ENCODE measurements around the gene NENF. TPM values are rescaled to one million over a fixed set of nuclear protein-coding genes. Genes with fewer than 3 reads are reported as not detected.

Gene NENF
- total RNA-seq, result 10 to 100 TPM; 24.4 to 26.3 TPM

DNA sequence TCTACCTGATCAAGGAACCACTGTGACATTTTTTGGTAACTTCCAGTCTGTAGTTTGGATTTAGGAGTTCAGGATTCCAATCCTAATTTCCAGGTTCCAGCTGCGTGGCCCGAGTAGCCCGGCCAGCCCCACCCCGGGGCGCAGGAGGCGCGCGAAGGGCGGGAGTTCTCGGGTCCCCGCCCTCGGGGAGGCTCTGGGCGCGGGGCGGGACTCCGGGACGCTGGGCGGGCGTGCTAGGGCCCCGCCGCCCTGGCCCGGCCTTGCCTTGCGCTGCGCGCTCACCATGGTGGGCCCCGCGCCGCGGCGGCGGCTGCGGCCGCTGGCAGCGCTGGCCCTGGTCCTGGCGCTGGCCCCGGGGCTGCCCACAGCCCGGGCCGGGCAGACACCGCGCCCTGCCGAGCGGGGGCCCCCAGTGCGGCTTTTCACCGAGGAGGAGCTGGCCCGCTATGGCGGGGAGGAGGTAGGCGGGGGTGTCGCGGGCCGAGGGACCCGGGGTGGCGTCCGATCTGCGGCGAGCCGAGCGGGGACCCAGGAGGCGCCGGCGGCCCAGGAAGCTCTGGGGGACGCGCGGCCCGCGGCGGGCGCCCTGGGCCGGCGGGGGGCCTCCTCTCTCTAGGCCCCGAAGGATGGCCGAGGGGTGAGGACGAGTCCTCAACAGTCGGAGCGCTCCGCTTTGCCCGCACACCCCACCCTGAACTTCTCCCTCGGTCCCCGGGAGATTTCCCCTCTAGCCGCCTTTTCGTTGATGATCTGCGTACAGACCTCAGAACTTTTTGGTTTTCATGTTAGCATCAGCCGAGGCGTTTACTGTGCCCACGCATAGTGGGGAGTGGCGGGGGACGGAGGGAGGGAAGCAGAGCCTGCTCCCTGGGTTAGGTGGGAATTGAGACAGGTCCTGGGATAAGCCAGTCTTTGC, at the start of gene NENF:
Gene NENF, plus strand, starts transcription at position 260 of the 916 bp plus-strand sequence. Its CDS starts 24 bp downstream, at position 284.

DNA sequence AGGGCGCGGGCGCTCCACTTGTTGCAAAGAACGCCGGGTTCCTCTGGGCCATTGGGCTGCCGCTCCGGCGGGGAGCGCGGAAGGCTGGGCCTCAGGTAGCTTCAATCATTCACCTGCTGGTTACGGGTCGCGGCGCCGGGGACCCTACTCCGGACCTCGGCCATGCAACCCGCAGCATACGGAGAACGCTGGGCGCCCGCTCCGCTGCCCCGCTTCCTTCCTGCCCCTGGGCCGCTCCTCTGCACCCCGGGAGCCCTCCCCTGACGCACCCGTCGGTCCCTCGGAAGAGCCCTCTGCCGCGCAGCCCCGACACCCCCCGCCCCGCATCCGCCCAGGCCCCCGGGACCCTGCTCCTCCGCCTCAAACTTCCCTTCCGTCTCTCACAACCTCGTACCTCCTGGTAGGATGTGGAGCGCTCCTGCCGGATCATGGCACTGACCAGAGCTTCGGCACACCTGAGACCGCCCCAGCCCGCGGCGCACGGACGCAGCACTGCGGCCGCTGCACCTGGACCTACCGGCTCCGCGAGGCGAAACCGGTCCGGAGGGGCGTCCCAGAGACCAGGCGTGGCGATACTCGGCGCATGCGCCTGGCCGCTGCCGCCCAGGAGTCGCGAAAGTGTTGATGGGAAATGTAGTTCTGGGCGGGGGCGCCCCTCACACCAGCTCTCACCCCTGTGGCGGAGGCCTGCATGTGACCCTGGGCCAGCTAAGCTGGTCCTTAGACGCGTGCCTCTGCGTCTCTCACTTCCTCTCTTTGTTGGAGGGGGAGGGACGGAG, 18.2 kb upstream of the NENF start, which contains the start of gene PACC1:
Gene PACC1, minus strand, starts transcription at position 559 of the 779 bp plus-strand sequence. Its CDS starts 129 bp downstream, at position 430.

Other genes starting within 250 kb of the NENF start
- gene PPP2R5A, start 147.5 kb upstream of the NENF start, total RNA-seq, result 10 to 100 TPM; 18.2 to 22.0 TPM
- gene PACC1, start 18.0 kb upstream of the NENF start, total RNA-seq, result 10 to 100 TPM; 14.5 to 22.6 TPM
- 1 to 10 TPM; 4.7 to 5.9 TPM for gene ATF3, start 175.8 kb downstream of the NENF start, total RNA-seq